Kidney (tissue), 14 donors: ENCODE measurements around the gene STK24. TPM values are rescaled to one million over a fixed set of nuclear protein-coding genes. Genes with fewer than 3 reads are reported as not detected.

Experiments
- DNase-seq, 5 donors: peaks; one replicate each; pipeline ENCODE4 v3.0.0-alpha.2; 2013 to 2020
- FAIRE-seq: peaks from 2 replicates; lab custom pipeline; 2012; peaks lifted over from hg19 to GRCh38; lab: Jason Lieb, UNC
- H3K27ac ChIP-seq, 2 donors: one replicate each; pipeline ENCODE4 v1.7.0; 2013; ENCODE audit warnings: low read depth in 2 of 2, low read length in 2 of 2, inconsistent platforms in 1 of 2
- H3K27me3 ChIP-seq: one replicate; pipeline ENCODE4 v1.7.1; 2013; ENCODE audit warnings: low read length, inconsistent platforms; ENCODE audit not compliant: control insufficient read depth, insufficient read depth
- H3K36me3 ChIP-seq, 3 donors: one replicate each; pipeline versions ENCODE4 v1.7.0 to v1.7.1; 2013; ENCODE audit warnings: low read length in 3 of 3, control low read depth in 1 of 3, inconsistent platforms in 1 of 3; ENCODE audit not compliant: insufficient read depth in 3 of 3, control insufficient read depth in 2 of 3
- H3K4me1 ChIP-seq, 3 donors: one replicate each; pipeline versions ENCODE4 v1.7.0 to v1.7.1; 2013; ENCODE audit warnings: low read length in 3 of 3, inconsistent platforms in 1 of 3, low read depth in 1 of 3; ENCODE audit not compliant: control insufficient read depth in 2 of 3, insufficient read depth in 2 of 3
- H3K4me3 ChIP-seq, 3 donors: one replicate each; pipeline versions ENCODE4 v1.7.0 to v1.8.1; 2013; ENCODE audit warnings: low read length in 3 of 3, control low read depth in 1 of 3, inconsistent platforms in 1 of 3
- H3K9ac ChIP-seq, 3 donors: one replicate each; pipeline versions ENCODE4 v1.7.0 to v1.7.1; 2013; ENCODE audit warnings: low read length in 3 of 3, control low read depth in 1 of 3, inconsistent platforms in 1 of 3
- H3K9me3 ChIP-seq, 3 donors: one replicate each; pipeline versions ENCODE4 v1.7.0 to v1.7.1; 2013; ENCODE audit warnings: low read length in 3 of 3, control low read depth in 1 of 3, inconsistent platforms in 1 of 3; ENCODE audit not compliant: control insufficient read depth in 2 of 3, insufficient read depth in 1 of 3
- intact Hi-C: fragments of 100-400 bp; cut with DNase I; formaldehyde crosslinking; loops from one replicate; pipeline ENCODE4 v1.11.1; 2022
- polyA plus RNA-seq: library from polyadenylated mRNA; stranded (reverse); fragments of 350-450 nt; fragmentation: Illumina TruSeq; extraction: RNeasy Lipid Tissue Mini Kit (QIAGEN cat#74804); gene quantifications from one replicate; pipeline ENCODE4 v1.2.3, GENCODE V29; 2014; ENCODE audit warnings: low read depth, low replicate concordance; ENCODE audit not compliant: insufficient read depth
- total RNA-seq: library from RNA; stranded (reverse); fragmentation: NEBNext Ultra II Directional; extraction: Animal tissue kit (Norgen Biotek cat#: 25700); gene quantifications from one replicate; pipeline ENCODE4 v1.2.1, GENCODE V29; 2021
- TF ChIP-seq, protein P1 (sequence below): IDR thresholded peaks from 3 replicates; pipeline ENCODE4 v1.5.1; 2012; ENCODE audit warnings: mild to moderate bottlenecking, moderate library complexity, borderline replicate concordance; ENCODE audit not compliant: insufficient read depth; ENCODE audit errors: extremely low read depth
- donor health status: control.
- donor health status: control.
- donor health status: control.
- donor health status: control.
- donor health status: control.
- donor health status: DM: yes; HTN: yes; CAD: no.
- donor health status: Normal renal cell carcinoma (clear cell type).

STK24 gene
- total and polyA plus RNA-seq, 2 donors from 2014 or later, result 56.7 to 122 TPM

DNA sequence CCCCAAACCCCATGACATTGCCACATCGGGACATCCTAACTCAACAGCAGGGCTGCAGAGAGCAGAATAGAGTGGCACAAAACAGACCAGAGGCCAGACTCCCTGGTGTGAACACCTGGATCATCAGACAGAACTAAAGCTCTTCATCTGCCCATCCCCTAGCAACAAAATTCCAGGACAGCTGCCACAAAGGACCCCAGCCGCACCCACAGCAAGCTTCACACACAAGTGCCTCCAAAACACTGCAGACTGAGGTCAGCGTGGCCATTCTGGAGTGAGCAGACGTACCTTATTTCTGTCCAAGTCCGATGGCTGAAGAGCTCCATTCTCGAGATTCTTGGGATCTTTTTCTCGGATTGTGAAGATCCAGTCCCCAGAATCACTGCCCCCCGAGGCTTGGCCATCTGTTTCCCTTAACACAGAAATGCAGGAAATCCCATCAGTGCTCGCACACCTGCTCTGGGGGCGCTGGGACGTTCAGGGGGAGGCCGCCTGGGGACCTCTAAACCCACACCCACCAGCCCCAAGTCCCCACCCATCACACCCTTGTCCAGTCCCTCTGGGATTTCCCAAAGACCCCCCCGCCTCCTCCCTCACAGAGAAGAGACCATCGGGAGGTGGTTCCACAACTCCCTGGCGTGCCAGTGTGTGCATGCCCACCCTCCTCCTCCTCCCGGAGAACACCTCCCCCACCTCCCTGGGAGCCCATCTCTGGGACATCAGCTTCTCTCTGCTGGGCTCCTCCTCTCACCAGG is 115.2 kb downstream of the STK24 start:
- Histone ChIP-seq H3K27me3 (no peaks in the 10 kb centered on the region), H3K9ac (no peak overlapping the region), H3K36me3 (peaks cover 0 to 50% (median 30%) of the 10 kb centered on the region in 3 donors), H3K4me3 (no peak overlapping the region), H3K9me3 (no peaks in the 10 kb centered on the region), H3K27ac (no peak overlapping the region), H3K4me1 (no peaks in the 10 kb centered on the region)
- no peak for FAIRE-seq
- DNase-seq, result peak in 2 of 5 donors; percentile 33 to 63
- TF ChIP-seq, protein P1, sequence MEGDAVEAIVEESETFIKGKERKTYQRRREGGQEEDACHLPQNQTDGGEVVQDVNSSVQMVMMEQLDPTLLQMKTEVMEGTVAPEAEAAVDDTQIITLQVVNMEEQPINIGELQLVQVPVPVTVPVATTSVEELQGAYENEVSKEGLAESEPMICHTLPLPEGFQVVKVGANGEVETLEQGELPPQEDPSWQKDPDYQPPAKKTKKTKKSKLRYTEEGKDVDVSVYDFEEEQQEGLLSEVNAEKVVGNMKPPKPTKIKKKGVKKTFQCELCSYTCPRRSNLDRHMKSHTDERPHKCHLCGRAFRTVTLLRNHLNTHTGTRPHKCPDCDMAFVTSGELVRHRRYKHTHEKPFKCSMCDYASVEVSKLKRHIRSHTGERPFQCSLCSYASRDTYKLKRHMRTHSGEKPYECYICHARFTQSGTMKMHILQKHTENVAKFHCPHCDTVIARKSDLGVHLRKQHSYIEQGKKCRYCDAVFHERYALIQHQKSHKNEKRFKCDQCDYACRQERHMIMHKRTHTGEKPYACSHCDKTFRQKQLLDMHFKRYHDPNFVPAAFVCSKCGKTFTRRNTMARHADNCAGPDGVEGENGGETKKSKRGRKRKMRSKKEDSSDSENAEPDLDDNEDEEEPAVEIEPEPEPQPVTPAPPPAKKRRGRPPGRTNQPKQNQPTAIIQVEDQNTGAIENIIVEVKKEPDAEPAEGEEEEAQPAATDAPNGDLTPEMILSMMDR, result no peak
- intact Hi-C loops, result no loop called here

- FAIRE-seq, result no peak
- TF ChIP-seq, protein P1, result no peak
- H3K27me3 ChIP-seq, result no peaks in the 10 kb centered on the region
- no peak overlapping the region for H3K4me3 ChIP-seq
- peak in 1 of 5 donors; percentile 19 for DNase-seq
- no peak overlapping the region for H3K27ac ChIP-seq
- H3K9ac ChIP-seq, result no peak overlapping the region
- H3K36me3 ChIP-seq, result peaks cover 0 to 51% (median 30%) of the 10 kb centered on the region in 3 donors
- intact Hi-C loops, result no loop called here
- H3K4me1 ChIP-seq, result no peaks in the 10 kb centered on the region
- H3K9me3 ChIP-seq, result no peaks in the 10 kb centered on the region
Observed at GRCh38 chr13:98460516-98460915, 116.4 kb downstream of the STK24 start.

DNA sequence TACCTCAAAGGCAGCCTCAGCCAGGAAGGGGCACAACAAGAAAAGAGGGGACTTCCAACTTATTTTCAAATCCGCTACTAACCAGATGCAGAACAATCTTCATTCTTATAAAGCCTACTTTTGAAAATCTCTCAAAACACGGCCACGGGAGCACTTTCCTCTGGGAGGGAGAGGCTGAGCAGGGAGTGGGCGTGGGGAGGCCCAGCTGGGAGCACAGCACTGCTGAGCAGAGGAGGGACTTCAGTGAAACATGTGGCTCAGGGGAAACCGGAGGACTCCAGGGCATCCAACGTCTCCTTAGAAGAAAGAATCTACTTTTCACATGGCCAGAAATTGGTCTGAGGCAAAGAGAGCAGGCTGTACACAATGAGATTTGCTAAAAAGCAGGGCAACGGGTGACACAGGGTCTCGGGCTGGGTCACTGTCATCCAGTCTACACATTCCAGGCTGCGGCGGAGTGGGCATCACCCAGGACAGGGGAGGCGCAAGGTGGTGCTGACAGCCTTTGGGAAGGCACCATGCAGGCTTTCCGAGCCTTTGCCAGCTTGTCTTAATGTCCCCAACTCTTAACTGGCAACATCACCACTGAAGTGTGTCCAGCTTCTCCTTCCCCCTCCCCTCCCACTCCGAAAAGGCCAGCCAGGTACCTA is 117.1 kb downstream of the STK24 start:
- Histone ChIP-seq H3K4me1 (peaks cover 0 to under 1% (median 0%) of the 10 kb centered on the region in 3 donors), H3K27me3 (no peaks in the 10 kb centered on the region), H3K27ac (no peak overlapping the region), H3K9me3 (no peaks in the 10 kb centered on the region), H3K4me3 (no peak overlapping the region), H3K36me3 (peaks cover 0 to 45% (median 24%) of the 10 kb centered on the region in 3 donors), H3K9ac (no peak overlapping the region)
- TF ChIP-seq, protein P1, result no peak
- DNase-seq (peak in 1 of 5 donors; percentile 46), FAIRE-seq (no peak)
- intact Hi-C loops, result no loop called here
